PC-9 (cell line): ENCODE results near the gene MISP. TPM values are rescaled to one million over a fixed set of nuclear protein-coding genes. Genes with fewer than 3 reads are reported as not detected.

Source experiments
- BruUV-seq: library from RNA; stranded (reverse); fragments of 400-500 nt; replicated peaks from 2 replicates; lab custom pipeline; 2021; lab: Mats Ljungman, UMichigan
- CTCF ChIA-PET: fragments of 300-600 bp; sonication (Branson Sonifier 250); formaldehyde crosslinking; loops from one replicate; lab custom pipeline; 2022; ENCODE audit warnings: antibody characterized with exemption; lab: Charles Lee
- POLR2A ChIA-PET: fragments of 300-600 bp; sonication (Branson Sonifier 250); formaldehyde crosslinking; loops from one replicate; lab custom pipeline; 2022; ENCODE audit warnings: antibody characterized with exemption; ENCODE audit not compliant: unreplicated experiment; lab: Charles Lee
- DNase-seq, 2 experiments: peaks; one replicate each; pipeline versions ENCODE4 v3.0.0 to v3.0.0-alpha.2; 2015 to 2022; ENCODE audit warnings: mixed read lengths in 1 of 2
- H2AFZ ChIP-seq: fragments of 200-600 bp; sonication (generic); 2 replicates; pipeline ENCODE4 v1.8.1; 2017; ENCODE audit warnings: antibody characterized with exemption
- H3F3A ChIP-seq: fragments of 200-600 bp; sonication (generic); 2 replicates; pipeline ENCODE4 v1.8.1; 2017; ENCODE audit warnings: antibody characterized with exemption, mild to moderate bottlenecking, low read depth; ENCODE audit not compliant: insufficient read depth
- H3K27ac ChIP-seq: fragments of 200-600 bp; sonication (generic); 2 replicates; pipeline ENCODE4 v1.6.1; 2016; ENCODE audit warnings: mixed run types
- H3K27me3 ChIP-seq: fragments of 200-600 bp; sonication (generic); 2 replicates; pipeline ENCODE4 v1.6.1; 2016; ENCODE audit warnings: low read depth, mixed run types; ENCODE audit not compliant: insufficient read depth
- H3K36me3 ChIP-seq: fragments of 200-600 bp; sonication (generic); 2 replicates; pipeline ENCODE4 v1.6.1; 2016; ENCODE audit warnings: low read depth, mixed run types
- H3K4me1 ChIP-seq: fragments of 200-600 bp; sonication (generic); replicated peaks from 2 replicates; pipeline ENCODE4 v1.6.1; 2016; ENCODE audit warnings: mixed run types; ENCODE audit not compliant: insufficient read depth
- H3K4me2 ChIP-seq: fragments of 200-600 bp; sonication (generic); 2 replicates; pipeline ENCODE4 v1.6.1; 2017; ENCODE audit warnings: mixed run types
- H3K4me3 ChIP-seq: fragments of 200-600 bp; sonication (generic); 2 replicates; pipeline ENCODE4 v1.6.1; 2016; ENCODE audit warnings: mixed run types
- H3K79me2 ChIP-seq: fragments of 200-600 bp; sonication (generic); 2 replicates; pipeline ENCODE4 v1.6.1; 2017; ENCODE audit warnings: low read depth, mixed run types
- H3K9me2 ChIP-seq: fragments of 200-600 bp; sonication (generic); 2 replicates; pipeline ENCODE4 v1.8.1; 2017; ENCODE audit warnings: mild to moderate bottlenecking; ENCODE audit not compliant: insufficient read depth
- H3K9me3 ChIP-seq: fragments of 200-600 bp; sonication (generic); 2 replicates; pipeline ENCODE4 v1.8.1; 2016; ENCODE audit warnings: low read depth; ENCODE audit not compliant: insufficient read depth
- H4K20me1 ChIP-seq: fragments of 200-600 bp; sonication (generic); 2 replicates; pipeline ENCODE4 v1.8.1; 2017; ENCODE audit not compliant: insufficient read depth
- CTCF ChIP-seq: fragments of 200-600 bp; sonication (generic); conservative IDR thresholded peaks from 2 replicates; pipeline ENCODE4 v1.6.1; 2017; ENCODE audit warnings: mixed run types, antibody characterized with exemption, mild to moderate bottlenecking, moderate library complexity
- EZH2 ChIP-seq: fragments of 200-600 bp; sonication (generic); IDR thresholded peaks from 2 replicates; pipeline ENCODE4 v1.8.0; 2017; ENCODE audit warnings: antibody characterized with exemption, low read depth
- intact Hi-C: fragments of 100-400 bp; cut with micrococcal nuclease; formaldehyde crosslinking; loops from one replicate; pipeline ENCODE4 v1.10.0; 2022; ENCODE audit not compliant: unreplicated experiment
- total RNA-seq: library from RNA; stranded (reverse); gene quantifications from 2 replicates; pipeline ENCODE4 v1.2.3, GENCODE V29; 2021

The MISP gene
- total RNA-seq, 1 experiment from 2014 or later, result 91.6 TPM

DNA sequence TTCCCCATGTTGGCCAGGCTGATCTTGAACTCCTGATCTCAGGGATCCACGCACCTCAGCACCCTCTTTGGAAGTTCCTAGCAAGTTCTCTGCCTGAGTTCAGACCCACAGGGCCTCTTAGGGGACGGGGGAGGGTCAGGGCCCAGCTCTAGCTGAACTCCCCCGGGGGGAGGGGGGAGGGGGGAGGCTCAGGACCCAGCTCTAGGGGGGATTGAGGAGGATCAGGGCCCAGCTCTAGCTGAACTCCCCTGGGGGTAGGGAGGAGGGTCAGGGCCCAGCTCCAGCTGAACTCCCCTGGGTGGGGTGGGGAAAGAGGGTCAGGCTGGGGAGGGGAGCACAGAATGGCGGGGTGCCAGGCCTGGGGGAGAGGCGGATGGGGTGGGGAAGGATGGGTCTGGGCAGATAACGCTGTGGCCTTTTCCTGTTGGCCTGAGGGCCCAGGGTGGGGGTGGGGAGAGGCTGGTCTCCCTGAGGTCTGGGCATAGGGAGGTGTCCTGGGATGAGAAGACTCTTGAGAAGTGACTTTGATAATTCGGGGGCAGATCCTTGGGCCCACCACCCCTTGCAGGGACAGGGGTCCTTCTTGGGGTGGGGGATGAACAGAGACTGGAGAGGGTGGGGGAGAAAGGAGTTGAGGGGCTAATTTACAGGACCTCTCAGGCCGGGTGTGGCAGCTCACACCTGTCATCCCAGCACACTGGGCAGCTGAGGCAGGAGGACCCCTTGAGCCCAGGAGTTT lies 40.8 kb downstream of the MISP start:
- no peaks in the 10 kb centered on the region for H3K9me2 ChIP-seq
- no peak overlapping the region for H3K4me3 ChIP-seq
- CTCF ChIA-PET, result no interaction called here
- H3K27me3 ChIP-seq, result no peaks in the 10 kb centered on the region
- no peak overlapping the region for H3K4me2 ChIP-seq
- no TSS peak for BruUV-seq
- no peaks in the 10 kb centered on the region for H3K36me3 ChIP-seq
- intact Hi-C loops, result no loop called here
- POLR2A ChIA-PET, result no interaction called here
- DNase-seq, result no peak
- no peaks in the 10 kb centered on the region for H3K9me3 ChIP-seq
- no peaks in the 10 kb centered on the region for H3F3A ChIP-seq
- H4K20me1 ChIP-seq, result no peaks in the 10 kb centered on the region
- no peak for TF ChIP-seq EZH2
- TF ChIP-seq CTCF, result no peak
- no peak overlapping the region for H2AFZ ChIP-seq
- H3K27ac ChIP-seq, result no peak overlapping the region
- H3K4me1 ChIP-seq, result no peaks in the 10 kb centered on the region
- H3K79me2 ChIP-seq, result no peaks in the 10 kb centered on the region

GRCh38 chr19:792306-792885 lies 41.5 kb downstream of the MISP start:
- no peak overlapping the region for H3K4me3 ChIP-seq
- no TSS peak for BruUV-seq
- H3F3A ChIP-seq, result no peaks in the 10 kb centered on the region
- DNase-seq, result no peak
- H3K27me3 ChIP-seq, result no peaks in the 10 kb centered on the region
- no peaks in the 10 kb centered on the region for H3K4me1 ChIP-seq
- H2AFZ ChIP-seq, result no peak overlapping the region
- POLR2A ChIA-PET, result no interaction called here
- no peaks in the 10 kb centered on the region for H3K36me3 ChIP-seq
- no peaks in the 10 kb centered on the region for H4K20me1 ChIP-seq
- H3K4me2 ChIP-seq, result no peak overlapping the region
- TF ChIP-seq EZH2 (no peak), CTCF (no peak)
- intact Hi-C loops, result no loop called here
- H3K27ac ChIP-seq, result no peak overlapping the region
- H3K9me2 ChIP-seq, result no peaks in the 10 kb centered on the region
- H3K9me3 ChIP-seq, result no peaks in the 10 kb centered on the region
- no peaks in the 10 kb centered on the region for H3K79me2 ChIP-seq
- CTCF ChIA-PET, result interaction anchor here (0.6 kb wide), 1 partner anchor 85 kb away, joined by 4 read pairs; no protein-coding TSS in a partner anchor

GRCh38 chr19:793806-794205 lies 42.9 kb downstream of the MISP start:
- Histone ChIP-seq H3K79me2 (peaks cover 10% of the 10 kb centered on the region), H3K27me3 (no peaks in the 10 kb centered on the region), H4K20me1 (peaks cover 9% of the 10 kb centered on the region), H3K4me3 (no peak overlapping the region), H3K9me3 (no peaks in the 10 kb centered on the region), H3K4me2 (no peak overlapping the region), H3F3A (0 out of 2 replicates have a peak, but pooled peaks cover 8% of the 10 kb centered on the region), H3K27ac (no peak overlapping the region), H3K36me3 (no peaks in the 10 kb centered on the region), H3K4me1 (no peaks in the 10 kb centered on the region), H3K9me2 (no peaks in the 10 kb centered on the region), H2AFZ (no peak overlapping the region)
- TF ChIP-seq CTCF (no peak), EZH2 (no peak)
- CTCF ChIA-PET, result interaction anchor here (0.6 kb wide), 1 partner anchor 66 kb away, joined by 5 read pairs; no protein-coding TSS in a partner anchor
- intact Hi-C loops, result no loop called here
- no peak for DNase-seq
- POLR2A ChIA-PET, result interaction anchor here (0.5 kb wide), 1 partner anchor 202 kb away, joined by 4 read pairs; no protein-coding TSS in a partner anchor
- no TSS peak for BruUV-seq
